ENCODE measurements around the gene NAGA. TPM values are rescaled to one million over a fixed set of nuclear protein-coding genes. Genes with fewer than 3 reads are reported as not detected.

Gene NAGA
- total RNA-seq, 1 donor from 2014 or later: 16.8 TPM

DNA sequence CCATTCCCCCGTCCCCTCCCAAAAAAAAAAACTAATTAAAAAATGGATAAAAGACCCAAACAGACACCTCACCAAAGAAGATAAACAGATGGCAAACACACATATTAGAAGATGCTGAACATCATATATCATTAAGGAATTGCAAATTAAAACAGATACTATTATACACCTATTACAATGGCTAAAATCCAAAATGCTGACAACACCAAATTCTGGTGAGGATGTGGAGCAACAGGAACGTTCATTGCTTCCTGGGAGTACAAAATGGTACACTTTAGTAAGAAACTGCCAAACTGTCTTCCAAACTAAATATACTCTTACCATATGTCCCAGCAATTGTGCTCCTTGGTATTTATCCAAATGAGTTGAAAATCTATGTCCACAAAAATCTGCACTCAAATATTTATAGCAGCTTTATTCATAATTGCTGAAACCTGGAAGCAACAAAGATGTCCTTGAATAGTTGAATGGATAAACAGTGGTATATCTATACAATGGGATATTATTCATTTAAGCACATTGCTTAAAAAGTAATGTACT, 19.9 kb downstream of the NAGA start:
- DNase-seq (ENCODE audit: low read depth): no peak

DNA sequence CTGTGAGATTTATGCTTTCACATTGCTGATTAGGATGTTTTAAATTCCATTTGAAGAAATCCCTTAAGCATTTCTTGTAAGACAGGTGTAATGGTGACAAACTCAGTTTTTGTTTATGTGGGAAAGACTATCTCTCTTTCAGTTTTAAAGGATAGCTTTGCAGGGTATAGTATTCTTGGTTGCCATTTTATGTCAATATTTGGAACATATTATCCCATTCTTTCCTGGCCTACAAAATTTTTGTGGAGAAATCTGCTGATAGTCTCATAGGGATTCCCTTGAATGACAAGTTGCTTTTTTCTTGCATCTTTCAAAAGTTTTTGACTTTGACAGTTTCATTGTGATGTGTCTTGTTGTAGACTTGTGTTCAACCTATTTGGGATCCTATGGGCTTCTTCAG, 28.8 kb downstream of the NAGA start:
- DNase-seq (ENCODE audit: low read depth): no peak

GRCh38 chr22:42039271-42039670, 31.3 kb downstream of the NAGA start:
- no peak for DNase-seq (ENCODE audit: low read depth)

DNA sequence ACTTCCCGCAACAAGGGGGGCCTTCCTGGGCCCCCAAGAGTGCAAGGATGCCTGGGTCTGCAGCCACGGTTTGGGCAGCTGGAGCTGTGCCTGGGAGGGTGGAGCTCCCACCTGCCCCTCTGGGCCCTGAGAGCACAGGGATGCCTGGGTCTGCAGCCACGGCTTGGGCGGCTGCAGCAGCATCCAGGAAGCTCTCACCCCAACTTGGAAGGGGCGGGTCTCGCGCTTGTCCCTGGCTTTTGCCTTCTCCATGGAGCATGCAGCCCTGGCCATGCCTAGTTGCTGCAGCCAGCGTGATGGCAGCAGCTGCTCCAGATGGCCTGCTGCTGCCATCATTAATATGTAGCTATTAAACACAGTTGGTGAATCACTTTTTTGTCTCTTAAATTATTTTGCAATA, 35.4 kb downstream of the NAGA start:
- no peak for DNase-seq (ENCODE audit: low read depth)

GRCh38 chr22:42033263-42034181, 37.1 kb downstream of the NAGA start:
- no peak for DNase-seq (ENCODE audit: low read depth)

GRCh38 chr22:42026705-42027104, 43.9 kb downstream of the NAGA start:
- no peak for DNase-seq (ENCODE audit: low read depth)

DNA sequence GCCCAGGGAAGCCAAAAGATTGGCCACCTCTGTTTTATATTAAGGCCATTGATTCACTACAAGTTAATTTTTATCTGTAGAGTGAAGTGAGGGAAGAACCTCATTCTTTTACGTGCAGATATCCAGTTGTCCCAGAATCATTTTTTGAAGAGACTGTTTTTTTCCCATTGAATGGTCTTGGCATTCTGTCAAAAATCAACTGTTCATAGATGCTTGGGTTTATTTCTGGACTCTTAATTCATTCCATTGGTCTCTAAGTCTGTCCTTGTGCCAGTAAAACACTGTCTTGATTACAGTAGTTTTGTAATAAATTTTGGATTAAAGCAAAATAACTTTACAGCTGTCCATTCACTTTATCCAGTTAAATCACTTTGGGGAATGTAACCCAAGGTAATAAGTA, 45.2 kb downstream of the NAGA start:
- DNase-seq (ENCODE audit: low read depth): peak; percentile 12

DNA sequence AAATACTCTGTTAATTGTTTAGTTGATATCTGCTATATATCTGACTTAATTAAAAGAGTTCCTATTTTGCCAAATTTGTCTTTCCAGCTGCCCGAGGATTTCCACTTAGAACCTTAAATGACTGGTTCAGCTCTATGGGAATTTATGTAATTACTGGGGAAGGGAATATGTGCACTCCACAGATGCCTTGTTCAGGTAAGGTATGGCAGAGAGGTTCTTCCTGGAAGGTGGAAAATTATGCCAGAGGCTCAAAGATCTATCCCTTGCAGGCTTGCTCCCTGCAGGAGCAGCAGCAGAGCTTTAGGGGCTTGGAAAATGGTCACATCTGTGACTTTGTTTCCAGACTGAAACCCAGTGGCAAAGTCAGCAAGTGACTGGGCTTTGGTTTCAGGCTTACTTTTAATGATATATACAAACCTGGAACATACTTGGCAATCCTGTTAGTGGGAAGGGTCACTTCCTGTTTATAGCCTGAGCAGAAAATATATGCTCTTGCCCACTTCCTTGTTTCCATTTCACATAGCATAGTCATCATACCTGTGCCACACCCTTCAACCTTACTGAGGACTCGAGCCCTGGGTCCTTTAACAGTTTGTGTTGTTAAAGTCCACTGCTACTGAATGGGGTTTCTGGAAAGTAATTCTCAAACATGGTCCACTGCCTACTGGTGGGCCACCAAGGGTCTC, 48.3 kb downstream of the NAGA start:
- no peak for DNase-seq (ENCODE audit: low read depth)

- DNase-seq (ENCODE audit: low read depth): no peak
Measured at GRCh38 chr22:42021571-42021970, 49.0 kb downstream of the NAGA start.

DNA sequence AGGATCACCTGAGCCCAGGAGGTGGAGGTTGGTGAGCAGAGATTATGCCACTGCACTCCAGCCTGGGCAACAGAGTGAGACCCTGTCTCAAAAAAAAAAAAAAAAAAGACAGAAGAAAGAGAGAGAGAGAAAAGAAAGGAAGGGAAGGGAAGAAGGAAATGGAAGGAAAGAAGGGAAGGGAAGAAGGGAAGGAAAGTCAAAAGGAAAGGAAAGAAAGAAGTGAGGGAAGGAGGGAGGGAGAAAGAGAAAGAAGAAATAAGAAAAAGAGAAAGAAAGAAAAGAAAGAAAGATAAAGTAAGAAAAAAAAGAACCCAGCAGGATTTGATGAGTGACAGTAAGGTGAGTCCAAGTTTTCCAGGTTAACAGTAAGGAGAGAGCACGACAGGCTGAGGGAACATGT, 52.4 kb downstream of the NAGA start:
- DNase-seq (ENCODE audit: low read depth): no peak

DNA sequence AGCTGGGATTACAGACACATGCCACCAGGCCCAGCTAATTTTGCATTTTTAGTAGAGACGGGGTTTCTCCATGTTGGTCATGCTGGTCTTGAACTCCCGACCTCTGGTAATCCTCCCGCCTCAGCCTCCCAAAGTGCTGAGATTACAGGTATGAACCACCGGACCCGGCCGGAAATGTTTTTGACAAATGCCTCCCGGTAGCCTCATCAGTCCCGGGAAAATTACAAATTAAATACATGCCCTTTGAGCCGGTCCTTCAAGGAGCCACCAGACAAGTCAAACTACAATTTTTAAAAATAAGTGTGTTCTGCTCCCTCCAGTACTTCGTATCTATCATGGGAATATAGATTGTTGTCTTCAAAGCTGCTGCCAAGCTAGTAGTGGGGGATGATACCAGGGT, 54.5 kb downstream of the NAGA start:
- no peak for DNase-seq (ENCODE audit: low read depth)

GRCh38 chr22:42013385-42013784, 57.2 kb downstream of the NAGA start:
- no peak for DNase-seq (ENCODE audit: low read depth)

- DNase-seq (ENCODE audit: low read depth): no peak
Measured at GRCh38 chr22:42010778-42011177, 59.8 kb downstream of the NAGA start.

Other genes starting within 250 kb of the NAGA start
- gene SREBF2, start 237.7 kb downstream of the NAGA start, total RNA-seq: 120 and 152 TPM in 2 replicates
- gene SHISA8, start 155.7 kb downstream of the NAGA start, total RNA-seq: 0.27 TPM in 1 of 2 replicates, not detected in the other
- 0.10 and 0.53 TPM in 2 replicates for gene TNFRSF13C, start 144.0 kb downstream of the NAGA start, total RNA-seq
- 0.64 and 0.88 TPM in 2 replicates for gene CENPM, start 123.7 kb downstream of the NAGA start, total RNA-seq
- gene SEPTIN3, start 101.4 kb downstream of the NAGA start, total RNA-seq: not detected in 2 replicates
- gene WBP2NL, start 72.0 kb downstream of the NAGA start, total RNA-seq: not detected in 2 replicates
- 10.2 and 18.6 TPM in 2 replicates for gene PHETA2, start 3.4 kb upstream of the NAGA start, total RNA-seq
- 6.4 and 9.8 TPM in 2 replicates for gene SMDT1, start 8.9 kb upstream of the NAGA start, total RNA-seq
- gene NDUFA6, start 20.0 kb upstream of the NAGA start, total RNA-seq: 80.0 and 86.0 TPM in 2 replicates
- not detected in 2 replicates for gene CYP2D6, start 60.0 kb upstream of the NAGA start, total RNA-seq
- 10.9 and 11.5 TPM in 2 replicates for gene TCF20, start 199.8 kb upstream of the NAGA start, total RNA-seq